Measurements from ENCODE around the gene THADA.

Gene THADA, protein sequence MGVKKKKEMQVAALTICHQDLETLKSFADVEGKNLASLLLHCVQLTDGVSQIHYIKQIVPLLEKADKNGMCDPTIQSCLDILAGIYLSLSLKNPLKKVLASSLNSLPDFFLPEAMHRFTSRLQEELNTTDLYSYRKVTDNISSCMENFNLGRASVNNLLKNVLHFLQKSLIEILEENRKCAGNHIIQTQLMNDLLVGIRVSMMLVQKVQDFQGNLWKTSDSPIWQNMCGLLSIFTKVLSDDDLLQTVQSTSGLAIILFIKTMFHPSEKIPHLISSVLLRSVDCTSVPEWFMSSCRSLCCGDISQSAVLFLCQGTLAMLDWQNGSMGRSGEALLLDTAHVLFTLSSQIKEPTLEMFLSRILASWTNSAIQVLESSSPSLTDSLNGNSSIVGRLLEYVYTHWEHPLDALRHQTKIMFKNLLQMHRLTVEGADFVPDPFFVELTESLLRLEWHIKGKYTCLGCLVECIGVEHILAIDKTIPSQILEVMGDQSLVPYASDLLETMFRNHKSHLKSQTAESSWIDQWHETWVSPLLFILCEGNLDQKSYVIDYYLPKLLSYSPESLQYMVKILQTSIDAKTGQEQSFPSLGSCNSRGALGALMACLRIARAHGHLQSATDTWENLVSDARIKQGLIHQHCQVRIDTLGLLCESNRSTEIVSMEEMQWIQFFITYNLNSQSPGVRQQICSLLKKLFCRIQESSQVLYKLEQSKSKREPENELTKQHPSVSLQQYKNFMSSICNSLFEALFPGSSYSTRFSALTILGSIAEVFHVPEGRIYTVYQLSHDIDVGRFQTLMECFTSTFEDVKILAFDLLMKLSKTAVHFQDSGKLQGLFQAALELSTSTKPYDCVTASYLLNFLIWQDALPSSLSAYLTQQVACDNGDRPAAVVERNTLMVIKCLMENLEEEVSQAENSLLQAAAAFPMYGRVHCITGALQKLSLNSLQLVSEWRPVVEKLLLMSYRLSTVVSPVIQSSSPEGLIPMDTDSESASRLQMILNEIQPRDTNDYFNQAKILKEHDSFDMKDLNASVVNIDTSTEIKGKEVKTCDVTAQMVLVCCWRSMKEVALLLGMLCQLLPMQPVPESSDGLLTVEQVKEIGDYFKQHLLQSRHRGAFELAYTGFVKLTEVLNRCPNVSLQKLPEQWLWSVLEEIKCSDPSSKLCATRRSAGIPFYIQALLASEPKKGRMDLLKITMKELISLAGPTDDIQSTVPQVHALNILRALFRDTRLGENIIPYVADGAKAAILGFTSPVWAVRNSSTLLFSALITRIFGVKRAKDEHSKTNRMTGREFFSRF (N-terminal part only)

DNA sequence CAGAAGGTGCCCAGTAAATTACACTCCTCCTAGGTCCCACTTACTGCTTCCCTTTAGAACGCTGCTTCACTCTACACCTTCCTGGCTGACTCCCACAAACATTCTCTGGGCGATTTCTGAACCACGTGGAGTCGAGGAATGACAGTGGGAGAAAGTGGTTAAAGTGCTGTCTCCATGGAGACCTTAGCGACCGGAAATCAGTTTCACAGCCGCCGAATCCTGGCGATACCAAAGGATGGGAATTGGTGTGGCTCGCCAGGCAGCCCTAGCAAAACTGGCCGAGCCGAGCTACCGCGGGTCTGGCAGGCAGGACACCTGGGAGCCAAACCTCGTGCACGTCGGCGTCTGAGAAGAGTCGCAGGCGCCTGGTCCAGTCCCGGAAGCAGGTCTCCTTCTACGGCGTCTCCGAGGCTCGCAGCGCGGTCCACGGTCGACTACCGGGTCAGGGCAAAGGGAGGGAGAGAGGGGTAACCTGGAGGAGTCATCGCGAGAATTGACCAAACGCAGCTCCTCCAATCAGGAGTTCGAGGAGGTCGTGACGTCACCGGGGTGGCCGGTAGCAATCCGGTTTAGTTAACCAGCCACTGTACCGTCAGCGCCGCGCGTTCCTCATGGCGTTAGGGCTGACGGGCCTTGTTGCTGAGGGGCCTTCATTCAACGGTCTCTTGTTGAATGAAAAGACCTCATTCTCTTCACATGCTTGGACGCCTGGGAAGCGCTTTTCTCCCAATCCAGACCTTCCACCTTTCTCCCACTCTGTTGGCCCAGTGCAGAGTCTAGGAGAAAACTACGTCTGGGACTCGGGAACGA, at the start of gene THADA:
TSS of gene THADA (minus strand) at position 436 of the 810 bp plus-strand sequence. CDS start 3,646 bp downstream, outside the sequence.
- peak within 1 kb of the TSS; percentile 85 for H3K27ac ChIP-seq
- no peaks in the 10 kb centered on the region for H3K27me3 ChIP-seq
- no peaks in the 10 kb centered on the region for H3K9me3 ChIP-seq
- peak; percentile 7 for TF ChIP-seq CTCF (IDR thresholded peaks at IDR 0.05)
- peak within 1 kb of the TSS; percentile 76 to 96 for H3K4me3 ChIP-seq (ENCODE audit: low read depth in 1 of 2, low read length in 1 of 2)
- peaks cover 11% of the 10 kb centered on the region for H3K36me3 ChIP-seq
- H3K4me1 ChIP-seq (ENCODE audit: control insufficient read depth in 1 of 2, insufficient read depth in 1 of 2, low read depth in 1 of 2, low read length in 1 of 2): peaks cover 15 to 16% of the 10 kb centered on the region in 2 experiments

GRCh38 chr2:43643680-43644079, 47.8 kb upstream of the THADA start:
- no peaks in the 10 kb centered on the region for H3K36me3 ChIP-seq
- TF ChIP-seq CTCF (IDR thresholded peaks at IDR 0.05): no peak
- H3K27me3 ChIP-seq: peaks cover 34% of the 10 kb centered on the region
- no peak overlapping the region for H3K27ac ChIP-seq
- no peaks in the 10 kb centered on the region for H3K4me1 ChIP-seq (ENCODE audit: control insufficient read depth in 1 of 2, insufficient read depth in 1 of 2, low read depth in 1 of 2, low read length in 1 of 2)
- H3K4me3 ChIP-seq (ENCODE audit: low read depth in 1 of 2, low read length in 1 of 2): no peak overlapping the region
- H3K9me3 ChIP-seq: no peaks in the 10 kb centered on the region

DNA sequence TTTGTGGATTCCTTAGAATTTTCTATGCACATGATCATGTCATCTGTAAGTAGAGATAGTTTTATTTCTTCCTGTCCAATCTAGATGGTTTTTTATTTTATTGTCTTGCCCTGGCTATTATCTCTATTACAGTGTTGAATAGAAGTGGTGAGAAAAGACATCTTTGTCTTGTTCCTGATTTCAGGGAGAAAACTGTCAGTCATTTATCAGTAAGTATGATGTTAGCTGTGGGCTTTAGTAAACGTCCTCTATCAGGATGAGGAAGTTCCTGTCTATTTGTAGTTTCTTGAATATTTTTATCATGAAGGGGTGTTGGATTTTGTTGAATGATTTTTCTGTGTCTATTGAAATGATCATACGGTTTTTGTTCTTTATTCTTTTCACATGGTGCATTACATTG, 46.5 kb upstream of the THADA start:
- peaks cover 47% of the 10 kb centered on the region for H3K27me3 ChIP-seq
- H3K4me3 ChIP-seq (ENCODE audit: low read depth in 1 of 2, low read length in 1 of 2): no peak overlapping the region
- peaks cover 5 to 6% of the 10 kb centered on the region in 2 experiments for H3K4me1 ChIP-seq (ENCODE audit: control insufficient read depth in 1 of 2, insufficient read depth in 1 of 2, low read depth in 1 of 2, low read length in 1 of 2)
- TF ChIP-seq CTCF (IDR thresholded peaks at IDR 0.05): no peak
- H3K36me3 ChIP-seq: no peaks in the 10 kb centered on the region
- no peak overlapping the region for H3K27ac ChIP-seq
- no peaks in the 10 kb centered on the region for H3K9me3 ChIP-seq

DNA sequence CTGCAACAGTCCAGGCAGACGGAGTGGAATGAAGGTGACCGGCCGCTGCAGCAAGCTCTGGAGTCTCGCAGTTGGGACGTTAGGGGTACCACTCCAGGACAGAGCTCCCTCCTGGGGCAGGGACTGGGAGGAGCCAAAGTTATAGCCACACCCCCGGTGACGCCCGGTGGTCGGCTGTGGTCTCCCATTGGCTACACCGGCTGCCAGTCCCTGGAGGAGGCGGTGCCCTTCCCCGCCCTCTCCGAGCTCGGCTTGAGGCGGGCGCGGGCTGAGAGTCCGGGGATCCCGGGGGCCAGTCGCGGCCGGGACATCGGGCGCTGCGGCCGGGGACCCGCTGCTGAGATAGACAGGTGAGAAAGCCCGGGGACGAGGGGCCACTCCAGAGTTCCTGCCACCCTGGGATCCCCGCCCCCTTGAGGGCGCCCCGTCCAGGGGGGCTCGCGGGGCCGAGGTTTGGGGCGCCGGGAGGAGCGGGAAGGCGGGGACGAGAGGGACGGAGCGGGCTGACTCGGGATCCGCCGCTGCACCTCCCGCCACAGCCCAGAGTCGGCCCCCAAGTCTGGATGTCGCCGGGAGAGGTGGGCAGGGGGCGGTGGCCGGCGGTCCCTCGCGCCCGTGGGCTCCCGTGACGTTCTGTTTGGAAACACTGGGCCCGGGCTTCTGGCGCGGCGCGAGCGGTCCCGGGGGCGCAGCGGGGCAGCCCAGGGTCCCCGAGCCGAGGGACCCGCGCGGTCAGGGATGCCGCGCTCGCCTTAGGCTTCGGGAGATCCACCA, 41.4 kb upstream of the THADA start, which contains the start of gene PLEKHH2:
TSS of gene PLEKHH2 (plus strand) at position 231 of the 774 bp plus-strand sequence. CDS start 7,414 bp downstream, outside the sequence.
- Histone ChIP-seq H3K9me3 (no peaks in the 10 kb centered on the region), H3K4me1 (ENCODE audit: control insufficient read depth in 1 of 2, insufficient read depth in 1 of 2, low read depth in 1 of 2, low read length in 1 of 2) (peaks cover 12 to 15% of the 10 kb centered on the region in 2 experiments), H3K27ac (no peak within 1 kb of the TSS), H3K36me3 (no peaks in the 10 kb centered on the region), H3K4me3 (ENCODE audit: low read depth in 1 of 2, low read length in 1 of 2) (peak within 1 kb of the TSS; percentile 39 to 54), H3K27me3 (peaks cover 72% of the 10 kb centered on the region)
- TF ChIP-seq CTCF (IDR thresholded peaks at IDR 0.05): no peak

Measured in neutrophil (primary cell).